HCT116 (cell line): Measurements from ENCODE around the gene TADA2B. TPM values are rescaled to one million over a fixed set of nuclear protein-coding genes. Genes with fewer than 3 reads are reported as not detected.

Experiments used
- ATAC-seq: fragments of 200-7000 bp; cut with Tn5 transposase; 2 replicates; pipeline ENCODE4 v1.9.1; 2020; ENCODE audit warnings: mild to moderate bottlenecking, moderate library complexity
- BruUV-seq: library from RNA; stranded (reverse); fragments of 400-500 nt; replicated peaks from 2 replicates; lab custom pipeline; 2021; lab: Mats Ljungman, UMichigan
- CTCF ChIA-PET: fragments of 300-600 bp; sonication (Branson Sonifier 250); formaldehyde crosslinking; loops from one replicate; lab custom pipeline; 2021; ENCODE audit warnings: antibody characterized with exemption; lab: Charles Lee
- POLR2A ChIA-PET: fragments of 300-600, 350-600 bp; sonication (Branson Sonifier 250); formaldehyde crosslinking; loops from one replicate; lab custom pipeline; 2021; ENCODE audit warnings: antibody characterized with exemption; lab: Charles Lee
- RAD21 ChIA-PET, 2 experiments: fragments of 300-600 bp; sonication (Branson Sonifier 250); formaldehyde crosslinking; loops; one replicate each; lab custom pipeline; 2023; ENCODE audit warnings: low total read pairs in 2 of 2; ENCODE audit not compliant: uncharacterized antibody in 2 of 2, unreplicated experiment in 2 of 2, low non-redundant PET in 1 of 2; lab: Charles Lee
- DNase-seq: peaks from one replicate; pipeline ENCODE4 v3.0.0-alpha.2; 2010; ENCODE audit warnings: low read depth, low spot score
- H2AFZ ChIP-seq: fragments of 200-600 bp; shearing (Covaris generic), sonication (generic); 2 replicates; pipeline ENCODE4 v1.6.1; 2017; ENCODE audit warnings: low read depth, mixed run types, mixed read lengths, antibody characterized with exemption, low read length; ENCODE audit not compliant: poor library complexity, severe bottlenecking
- H3K27ac ChIP-seq: 2 replicates; pipeline ENCODE4 v1.5.1; 2012; ENCODE audit warnings: low read depth, low read length
- H3K27me3 ChIP-seq: fragments of 200-600 bp; sonication (generic); 2 replicates; pipeline ENCODE4 v1.6.1; 2016; ENCODE audit warnings: mixed run types, low read length, mixed read lengths; ENCODE audit not compliant: insufficient read depth
- H3K36me3 ChIP-seq, 2 experiments: fragments of 200-500 bp in 1 of 2; fragments of 200-600 bp in 1 of 2; sonication (Bioruptor generic) in 1 of 2; sonication (generic) in 1 of 2; 2 replicates each; pipeline versions ENCODE4 v1.5.1 to v1.6.1; 2014 to 2016; ENCODE audit warnings: low read length in 2 of 2, inconsistent platforms in 1 of 2, mixed read lengths in 1 of 2, mixed run types in 1 of 2; ENCODE audit not compliant: insufficient read depth in 2 of 2, control insufficient read depth in 1 of 2
- H3K4me1 ChIP-seq, 2 experiments: fragments of 200-600 bp in 1 of 2; sonication (generic) in 1 of 2; 2 replicates each; pipeline versions ENCODE4 v1.5.1 to v1.6.1; 2012 to 2017; ENCODE audit warnings: low read length in 2 of 2, inconsistent platforms in 1 of 2, mild to moderate bottlenecking in 1 of 2, mixed read lengths in 1 of 2, mixed run types in 1 of 2, moderate library complexity in 1 of 2; ENCODE audit not compliant: insufficient read depth in 2 of 2, control insufficient read depth in 1 of 2
- H3K4me2 ChIP-seq: fragments of 200-600 bp; sonication (generic); 2 replicates; pipeline ENCODE4 v1.6.1; 2017; ENCODE audit warnings: mixed run types, low read length, mixed read lengths
- H3K4me3 ChIP-seq, 2 experiments: fragments of 200-600 bp in 1 of 2; sonication (generic) in 1 of 2; replicated peaks in 1 of 2; 2 replicates each; pipeline ENCODE4 v1.5.1; 2011 to 2016; ENCODE audit warnings: low read length in 2 of 2, control low read depth in 1 of 2, low read depth in 1 of 2, mild to moderate bottlenecking in 1 of 2, mixed read lengths in 1 of 2, mixed run types in 1 of 2
- H3K79me2 ChIP-seq: fragments of 200-600 bp; sonication (generic); 2 replicates; pipeline ENCODE4 v1.6.1; 2017; ENCODE audit warnings: mild to moderate bottlenecking, mixed run types, low read length, moderate library complexity, mixed read lengths; ENCODE audit not compliant: insufficient read depth
- H3K9ac ChIP-seq: fragments of 200-600 bp; sonication (generic); 2 replicates; pipeline ENCODE4 v1.6.1; 2016; ENCODE audit warnings: low read length, mixed read lengths
- H3K9me2 ChIP-seq: fragments of 200-600 bp; sonication (generic), shearing (Covaris generic); 2 replicates; pipeline ENCODE4 v1.6.1; 2017; ENCODE audit warnings: mixed run types, mild to moderate bottlenecking, moderate library complexity; ENCODE audit not compliant: insufficient read depth
- H3K9me3 ChIP-seq, 2 experiments: fragments of 200-500 bp in 1 of 2; fragments of 200-600 bp in 1 of 2; sonication (Bioruptor generic) in 1 of 2; sonication (generic) in 1 of 2; 2 replicates each; pipeline ENCODE4 v1.6.1; 2014 to 2017; ENCODE audit warnings: low read length in 2 of 2, mixed read lengths in 2 of 2, inconsistent platforms in 1 of 2, low read depth in 1 of 2, mild to moderate bottlenecking in 1 of 2, mixed run types in 1 of 2, moderate library complexity in 1 of 2; ENCODE audit not compliant: control insufficient read depth in 1 of 2, insufficient read depth in 1 of 2
- H4K20me1 ChIP-seq: fragments of 200-600 bp; sonication (generic), shearing (Covaris generic); 2 replicates; pipeline ENCODE4 v1.6.1; 2017; ENCODE audit warnings: mixed run types, mild to moderate bottlenecking, moderate library complexity; ENCODE audit not compliant: insufficient read depth
- EGR1 ChIP-seq: IDR thresholded peaks from 2 replicates; pipeline ENCODE4 v1.6.1; 2012; ENCODE audit warnings: low read depth
- ELF1 ChIP-seq: IDR thresholded peaks from 2 replicates; pipeline ENCODE4 v1.6.1; 2012; ENCODE audit warnings: low read depth, borderline replicate concordance
- TCF7L2 ChIP-seq: IDR thresholded peaks from 2 replicates; pipeline ENCODE4 v1.7.0; 2011; ENCODE audit warnings: borderline replicate concordance, inconsistent platforms; ENCODE audit not compliant: insufficient read depth, insufficient read length; ENCODE audit errors: extremely low read depth
- YY1 ChIP-seq: IDR thresholded peaks from 2 replicates; pipeline ENCODE4 v1.6.1; 2011; ENCODE audit warnings: low read length, low read depth, moderate library complexity, mild to moderate bottlenecking; ENCODE audit not compliant: insufficient replicate concordance; ENCODE audit errors: extremely low read depth
- intact Hi-C: fragments of 100-400 bp; cut with micrococcal nuclease; formaldehyde crosslinking; loops from 2 replicates; pipeline ENCODE4 v1.10.0; 2022
- total RNA-seq: library from RNA; stranded (reverse); gene quantifications from one replicate; pipeline ENCODE4 v1.2.1, GENCODE V29; 2021; ENCODE audit not compliant: unreplicated experiment
- TF ChIP-seq, protein P1 (sequence below), 3 experiments: fragments of 200-600 bp in 1 of 3; sonication (generic) in 1 of 3; IDR thresholded peaks in 2 of 3; conservative IDR thresholded peaks in 1 of 3; 2 replicates each; pipeline ENCODE4 v1.5.1; 2012 to 2017; ENCODE audit warnings: low read depth in 2 of 3, low read length in 2 of 3, antibody characterized with exemption in 1 of 3, borderline replicate concordance in 1 of 3, control low read depth in 1 of 3, mild to moderate bottlenecking in 1 of 3, mixed read lengths in 1 of 3, mixed run types in 1 of 3, moderate library complexity in 1 of 3; ENCODE audit not compliant: insufficient read depth in 1 of 3
- TF ChIP-seq, protein P2 (sequence below): IDR thresholded peaks from 2 replicates; pipeline ENCODE4 v1.6.1; 2011; ENCODE audit warnings: mild to moderate bottlenecking, low read length, moderate library complexity; ENCODE audit not compliant: insufficient replicate concordance; ENCODE audit errors: extremely low read depth

Gene TADA2B
- total RNA-seq, 1 experiment from 2014 or later = 13.4 TPM

DNA sequence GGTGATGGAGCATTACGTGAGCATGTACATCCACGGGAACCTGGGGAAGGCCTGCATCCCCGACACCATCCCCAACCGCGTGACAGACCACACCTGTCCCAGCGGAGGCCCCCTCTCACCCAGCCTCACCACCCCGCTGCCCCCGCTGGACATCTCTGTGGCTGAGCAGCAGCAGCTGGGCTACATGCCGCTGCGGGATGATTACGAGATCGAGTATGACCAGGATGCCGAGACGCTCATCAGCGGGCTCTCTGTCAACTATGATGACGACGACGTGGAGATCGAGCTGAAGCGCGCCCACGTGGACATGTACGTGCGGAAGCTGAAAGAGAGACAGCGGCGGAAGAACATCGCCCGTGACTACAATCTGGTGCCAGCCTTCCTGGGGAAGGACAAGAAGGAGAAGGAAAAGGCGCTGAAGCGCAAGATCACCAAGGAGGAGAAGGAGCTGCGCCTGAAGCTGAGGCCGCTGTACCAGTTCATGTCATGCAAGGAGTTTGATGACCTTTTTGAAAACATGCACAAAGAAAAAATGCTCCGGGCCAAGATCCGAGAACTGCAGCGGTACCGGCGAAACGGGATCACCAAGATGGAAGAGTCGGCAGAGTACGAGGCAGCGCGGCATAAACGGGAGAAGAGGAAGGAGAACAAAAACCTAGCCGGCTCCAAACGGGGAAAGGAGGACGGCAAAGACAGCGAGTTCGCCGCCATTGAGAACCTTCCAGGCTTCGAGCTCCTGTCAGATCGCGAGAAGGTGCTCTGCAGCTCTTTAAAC is 11.1 kb downstream of the TADA2B start:
- no peak for DNase-seq
- Histone ChIP-seq H3K27ac (no peak overlapping the region), H3K9me2 (no peaks in the 10 kb centered on the region), H3K9ac (no peak overlapping the region), H3K9me3 (no peaks in the 10 kb centered on the region), H2AFZ (no peak overlapping the region), H3K79me2 (peaks cover 11% of the 10 kb centered on the region; the same call in 1 of the 2 replicates), H4K20me1 (no peaks in the 10 kb centered on the region), H3K4me2 (no peak overlapping the region), H3K4me3 (no peak overlapping the region), H3K36me3 (peaks cover 8 to 13% of the 10 kb centered on the region in 2 experiments; a peak in 2 of 4 replicates), H3K27me3 (no peaks in the 10 kb centered on the region), H3K4me1 (no peaks in the 10 kb centered on the region)
- ChIA-PET CTCF (no interaction called here), RAD21 (no interaction called here), POLR2A (no interaction called here)
- ATAC-seq = no peak
- no TSS peak for BruUV-seq
- no peak for TF ChIP-seq ELF1
- TF ChIP-seq, protein P1, sequence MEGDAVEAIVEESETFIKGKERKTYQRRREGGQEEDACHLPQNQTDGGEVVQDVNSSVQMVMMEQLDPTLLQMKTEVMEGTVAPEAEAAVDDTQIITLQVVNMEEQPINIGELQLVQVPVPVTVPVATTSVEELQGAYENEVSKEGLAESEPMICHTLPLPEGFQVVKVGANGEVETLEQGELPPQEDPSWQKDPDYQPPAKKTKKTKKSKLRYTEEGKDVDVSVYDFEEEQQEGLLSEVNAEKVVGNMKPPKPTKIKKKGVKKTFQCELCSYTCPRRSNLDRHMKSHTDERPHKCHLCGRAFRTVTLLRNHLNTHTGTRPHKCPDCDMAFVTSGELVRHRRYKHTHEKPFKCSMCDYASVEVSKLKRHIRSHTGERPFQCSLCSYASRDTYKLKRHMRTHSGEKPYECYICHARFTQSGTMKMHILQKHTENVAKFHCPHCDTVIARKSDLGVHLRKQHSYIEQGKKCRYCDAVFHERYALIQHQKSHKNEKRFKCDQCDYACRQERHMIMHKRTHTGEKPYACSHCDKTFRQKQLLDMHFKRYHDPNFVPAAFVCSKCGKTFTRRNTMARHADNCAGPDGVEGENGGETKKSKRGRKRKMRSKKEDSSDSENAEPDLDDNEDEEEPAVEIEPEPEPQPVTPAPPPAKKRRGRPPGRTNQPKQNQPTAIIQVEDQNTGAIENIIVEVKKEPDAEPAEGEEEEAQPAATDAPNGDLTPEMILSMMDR (IDR thresholded peaks at IDR 0.05 in 2 of 3, conservative IDR thresholded peaks at IDR 0.05 in 1 of 3; ENCODE audit: borderline replicate concordance in 1 of 3, insufficient read depth in 1 of 3, low read depth in 2 of 3, low read length in 2 of 3) = no peak
- TF ChIP-seq, protein P2, sequence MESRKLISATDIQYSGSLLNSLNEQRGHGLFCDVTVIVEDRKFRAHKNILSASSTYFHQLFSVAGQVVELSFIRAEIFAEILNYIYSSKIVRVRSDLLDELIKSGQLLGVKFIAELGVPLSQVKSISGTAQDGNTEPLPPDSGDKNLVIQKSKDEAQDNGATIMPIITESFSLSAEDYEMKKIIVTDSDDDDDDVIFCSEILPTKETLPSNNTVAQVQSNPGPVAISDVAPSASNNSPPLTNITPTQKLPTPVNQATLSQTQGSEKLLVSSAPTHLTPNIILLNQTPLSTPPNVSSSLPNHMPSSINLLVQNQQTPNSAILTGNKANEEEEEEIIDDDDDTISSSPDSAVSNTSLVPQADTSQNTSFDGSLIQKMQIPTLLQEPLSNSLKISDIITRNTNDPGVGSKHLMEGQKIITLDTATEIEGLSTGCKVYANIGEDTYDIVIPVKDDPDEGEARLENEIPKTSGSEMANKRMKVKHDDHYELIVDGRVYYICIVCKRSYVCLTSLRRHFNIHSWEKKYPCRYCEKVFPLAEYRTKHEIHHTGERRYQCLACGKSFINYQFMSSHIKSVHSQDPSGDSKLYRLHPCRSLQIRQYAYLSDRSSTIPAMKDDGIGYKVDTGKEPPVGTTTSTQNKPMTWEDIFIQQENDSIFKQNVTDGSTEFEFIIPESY = no peak
- no peak for TF ChIP-seq EGR1
- TF ChIP-seq TCF7L2 = no peak
- TF ChIP-seq YY1 = no peak
- intact Hi-C loops = no loop called here
